Limb (tissue), 2 donors: ENCODE results near the gene ZNF845.
"Not testable (repeated sequence)": the region's sequence is repeated elsewhere in the genome, so short reads cannot be mapped to it uniquely, and the experiment has no call there.

Source experiments
- DNase-seq, 2 donors: peaks; one replicate each; pipeline ENCODE4 v3.0.0-alpha.2; 2016; ENCODE audit errors: extremely low spot score in 2 of 2

Gene ZNF845

GRCh38 chr19:53374743-53375142 lies 41.2 kb downstream of the ZNF845 start:
- DNase-seq, result no peak

DNA sequence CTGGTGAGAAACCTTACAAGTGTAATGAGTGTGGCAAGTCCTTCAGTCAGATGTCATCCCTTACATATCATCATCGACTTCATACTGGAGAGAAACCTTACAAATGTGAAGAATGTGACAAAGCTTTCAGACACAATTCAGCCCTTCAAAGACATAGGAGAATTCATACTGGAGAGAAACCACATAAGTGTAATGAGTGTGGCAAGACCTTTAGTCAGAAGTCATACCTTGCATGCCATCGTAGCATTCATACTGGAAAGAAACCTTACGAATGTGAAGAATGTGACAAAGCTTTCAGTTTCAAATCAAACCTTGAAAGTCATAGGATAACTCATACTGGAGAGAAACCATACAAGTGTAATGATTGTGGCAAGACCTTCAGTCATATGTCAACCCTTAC lies 47.8 kb downstream of the ZNF845 start:
- no peak for DNase-seq

DNA sequence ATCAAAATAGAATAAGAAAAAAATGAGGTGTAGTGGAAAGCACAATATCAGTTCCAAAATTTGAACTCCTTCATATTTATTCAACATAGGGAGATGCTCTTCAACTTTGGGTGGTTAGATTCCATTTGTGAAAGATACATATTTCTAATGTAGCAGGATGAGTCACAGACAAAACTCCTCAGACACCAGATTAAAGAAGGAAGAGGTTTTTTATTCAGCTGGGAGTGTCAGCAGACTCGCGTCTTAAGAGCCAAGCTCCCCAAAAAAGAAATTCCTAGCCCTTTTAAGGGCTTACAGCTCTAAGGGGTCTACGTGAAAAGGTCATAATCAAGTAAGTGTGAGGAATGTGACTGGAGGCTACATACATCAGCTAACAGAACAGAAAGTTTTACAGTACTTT lies 54.6 kb downstream of the ZNF845 start:
- DNase-seq, result no peak

DNA sequence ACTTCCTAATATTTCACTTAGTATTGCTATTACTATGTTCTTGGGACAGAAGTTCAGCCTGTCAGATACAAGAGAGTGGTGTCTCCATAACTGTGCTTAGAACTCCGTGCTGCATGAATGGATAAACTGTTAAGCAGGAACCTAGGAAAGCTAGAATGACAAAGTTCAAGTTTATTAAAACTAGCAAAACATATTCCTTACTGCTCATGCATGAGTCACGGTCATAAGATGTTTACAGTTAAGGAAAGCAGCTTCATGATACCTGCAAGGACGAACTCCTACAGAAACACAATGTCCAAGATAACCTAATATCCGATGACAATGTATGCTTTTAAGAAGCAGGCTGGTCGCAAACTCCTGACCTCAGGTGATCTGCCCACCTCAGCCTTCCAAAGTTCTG lies 55.4 kb downstream of the ZNF845 start:
- DNase-seq, result no peak

- peak; percentile 30 to 42 for DNase-seq
These were observed 56.0 kb downstream of the ZNF845 start for GRCh38 chr19:53389571-53389970.

DNA sequence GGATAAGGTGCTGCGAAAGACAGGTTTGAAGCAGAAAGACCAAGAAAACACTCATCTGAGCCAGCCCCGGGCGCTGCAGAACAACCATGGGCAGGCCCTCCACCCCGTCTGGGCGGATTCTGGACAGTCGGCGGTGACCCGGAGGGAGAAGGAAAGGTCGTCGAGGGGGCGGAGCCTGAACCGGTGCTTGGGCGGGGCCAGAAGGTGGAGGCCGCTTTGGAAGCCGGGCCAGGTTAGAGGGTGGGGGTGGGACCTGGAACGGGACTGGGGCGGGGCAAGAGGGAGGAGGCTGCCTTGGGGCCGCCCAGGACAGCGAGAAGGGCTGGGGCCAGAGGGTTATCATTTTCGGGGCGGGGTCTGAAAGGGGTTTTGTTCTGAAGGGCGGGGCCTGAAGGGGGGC lies 56.4 kb downstream of the ZNF845 start:
- peak; percentile 6 to 47 for DNase-seq

DNA sequence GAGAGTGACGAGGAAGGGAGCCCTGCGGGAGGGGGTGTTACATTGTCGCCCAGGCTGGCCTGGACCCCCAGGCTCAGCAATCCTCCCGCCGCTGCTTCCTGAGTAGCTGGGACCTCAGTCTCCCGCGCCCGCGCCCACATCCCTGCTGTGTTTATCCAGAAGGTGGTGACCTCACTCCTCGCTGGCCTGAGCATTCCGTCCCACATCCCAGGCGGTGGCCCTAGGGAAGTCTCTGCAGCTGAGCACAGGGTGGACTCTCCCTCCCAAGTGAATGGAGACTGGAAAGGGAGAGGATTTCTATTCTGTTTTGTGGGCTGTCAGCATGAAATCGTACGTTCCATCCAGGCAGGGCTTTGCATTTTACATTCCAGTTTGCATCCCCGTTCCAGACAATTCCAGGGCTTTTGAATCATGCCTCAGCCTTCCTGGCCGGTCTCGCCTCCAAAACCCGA lies 61.0 kb downstream of the ZNF845 start:
- no peak for DNase-seq

DNA sequence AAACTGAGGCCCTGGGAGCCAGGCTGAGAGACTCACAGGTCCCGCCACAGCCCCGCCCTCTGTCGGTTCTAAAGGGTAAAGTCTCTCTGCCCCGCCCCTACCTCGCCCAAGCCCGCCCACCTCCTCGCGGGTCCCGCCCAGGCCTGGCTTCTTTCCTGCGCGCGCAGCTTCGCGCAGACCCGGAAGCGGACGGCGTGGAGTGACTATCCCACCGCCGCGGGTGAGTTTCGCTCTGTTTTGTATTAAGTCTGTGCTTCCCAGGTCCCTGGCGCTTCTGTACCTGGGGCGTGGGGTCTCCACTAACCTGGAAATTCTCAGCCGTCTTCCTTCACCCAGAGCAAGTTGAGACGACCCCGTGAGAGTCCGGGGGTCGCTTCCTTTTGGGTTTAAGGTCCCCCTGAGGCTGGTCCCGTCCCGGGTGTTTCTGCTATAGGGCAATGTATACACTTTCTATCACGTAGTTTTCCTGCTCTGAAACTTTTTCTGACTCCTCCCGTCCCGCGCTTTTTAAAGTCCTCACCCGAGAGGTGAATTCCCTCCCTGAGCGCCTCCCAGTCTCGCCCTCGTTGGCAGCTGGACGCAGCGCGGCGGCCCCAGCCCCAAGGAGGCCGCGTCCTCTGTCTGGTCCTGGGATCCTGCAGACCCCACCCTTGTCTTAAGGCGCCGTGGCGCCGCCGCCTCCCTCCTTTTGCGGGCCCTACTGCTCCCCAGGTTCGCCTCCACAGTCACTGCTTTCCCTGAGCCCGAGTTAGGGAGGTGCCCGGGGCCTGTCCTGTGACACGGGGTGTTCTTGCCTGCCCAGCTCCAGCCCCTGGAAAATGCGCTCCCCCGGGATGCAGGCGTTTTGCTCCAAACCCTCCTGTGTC lies 61.7 kb downstream of the ZNF845 start, which contains the start of gene ZNF765:
Gene ZNF765 (plus strand): TSS at position 176 of the 866 bp plus-strand sequence. CDS start 2,867 bp downstream, outside the sequence.
- peak; percentile 92 to 95 for DNase-seq

DNA sequence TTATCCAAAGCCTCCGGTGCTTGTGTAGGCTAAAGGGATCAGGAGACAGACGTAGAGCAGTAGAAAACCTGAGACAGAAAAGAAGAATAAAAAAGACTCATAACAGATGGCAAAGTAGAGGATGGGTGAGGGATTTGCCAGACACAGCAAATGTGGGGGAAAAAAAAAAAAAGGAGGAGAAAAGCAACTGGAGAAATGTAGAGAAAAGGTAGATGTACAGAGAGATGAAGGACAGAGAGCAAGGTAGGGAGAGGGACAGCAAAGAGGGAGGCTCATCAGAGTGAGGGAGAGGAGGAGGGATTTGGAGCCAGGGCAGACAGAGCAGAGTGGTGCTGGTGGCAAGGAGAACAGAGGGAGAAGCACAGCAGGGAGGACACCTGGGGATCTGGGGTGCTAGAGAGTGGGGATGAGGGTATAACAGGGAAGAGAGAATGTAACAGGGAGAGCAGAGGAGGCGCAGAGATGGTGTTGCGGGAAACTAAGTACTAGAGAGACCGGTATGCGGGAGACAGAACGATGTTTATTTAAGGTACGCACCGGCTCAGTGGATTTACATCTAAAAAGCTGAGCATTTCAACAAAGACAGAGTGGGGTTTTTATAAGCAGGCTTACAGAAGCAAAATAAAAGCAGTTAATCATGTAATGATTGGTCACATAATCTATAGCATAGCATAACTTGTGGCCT lies 62.4 kb downstream of the ZNF845 start:
- not testable (repeated sequence) for DNase-seq

DNA sequence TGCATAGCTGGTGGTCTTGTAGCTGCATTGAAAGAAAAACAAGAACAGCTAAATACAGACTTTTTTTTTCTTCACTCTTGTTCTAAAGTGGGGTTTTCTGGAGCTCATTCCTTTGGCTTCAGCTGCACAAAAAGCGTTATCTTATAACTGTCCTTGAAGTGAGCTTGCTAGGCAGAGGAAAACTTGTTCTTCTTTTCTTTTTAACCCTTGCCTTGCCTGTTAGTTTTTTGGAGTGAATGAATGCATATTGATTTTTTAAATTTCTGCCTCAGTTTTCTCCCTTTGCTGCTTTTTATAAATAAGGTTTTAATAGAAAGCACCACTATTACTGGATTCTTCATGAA lies 62.9 kb downstream of the ZNF845 start:
- no peak for DNase-seq

GRCh38 chr19:53397918-53398317 lies 64.4 kb downstream of the ZNF845 start:
- not testable (repeated sequence) for DNase-seq
